Astrocyte of the cerebellum (primary cell): ENCODE results near the gene PRCP.

Source experiments
- DNase-seq: peaks from one replicate; pipeline ENCODE4 v3.0.0-alpha.2; 2011; ENCODE audit warnings: low read depth
- H3K4me3 ChIP-seq: 2 replicates; pipeline ENCODE4 v1.5.1; 2011; ENCODE audit warnings: mild to moderate bottlenecking, low read depth, low read length, moderate library complexity
- in situ Hi-C: cut with HindIII; loops from 2 replicates; pipeline ENCODE4 v1.10.0; 2017; ENCODE audit warnings: low sequenced_read_pairs
- TF ChIP-seq, protein P1 (sequence below): IDR thresholded peaks from 2 replicates; pipeline ENCODE4 v1.5.1; 2012; ENCODE audit warnings: low read length, low read depth, moderate library complexity, mild to moderate bottlenecking; ENCODE audit errors: missing control alignments

PRCP gene

GRCh38 chr11:82864268-82864667, 36.0 kb downstream of the PRCP start:
- no peak overlapping the region for H3K4me3 ChIP-seq
- TF ChIP-seq, protein P1, sequence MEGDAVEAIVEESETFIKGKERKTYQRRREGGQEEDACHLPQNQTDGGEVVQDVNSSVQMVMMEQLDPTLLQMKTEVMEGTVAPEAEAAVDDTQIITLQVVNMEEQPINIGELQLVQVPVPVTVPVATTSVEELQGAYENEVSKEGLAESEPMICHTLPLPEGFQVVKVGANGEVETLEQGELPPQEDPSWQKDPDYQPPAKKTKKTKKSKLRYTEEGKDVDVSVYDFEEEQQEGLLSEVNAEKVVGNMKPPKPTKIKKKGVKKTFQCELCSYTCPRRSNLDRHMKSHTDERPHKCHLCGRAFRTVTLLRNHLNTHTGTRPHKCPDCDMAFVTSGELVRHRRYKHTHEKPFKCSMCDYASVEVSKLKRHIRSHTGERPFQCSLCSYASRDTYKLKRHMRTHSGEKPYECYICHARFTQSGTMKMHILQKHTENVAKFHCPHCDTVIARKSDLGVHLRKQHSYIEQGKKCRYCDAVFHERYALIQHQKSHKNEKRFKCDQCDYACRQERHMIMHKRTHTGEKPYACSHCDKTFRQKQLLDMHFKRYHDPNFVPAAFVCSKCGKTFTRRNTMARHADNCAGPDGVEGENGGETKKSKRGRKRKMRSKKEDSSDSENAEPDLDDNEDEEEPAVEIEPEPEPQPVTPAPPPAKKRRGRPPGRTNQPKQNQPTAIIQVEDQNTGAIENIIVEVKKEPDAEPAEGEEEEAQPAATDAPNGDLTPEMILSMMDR: peak; percentile 82
- DNase-seq: peak; percentile 13
- in situ Hi-C loops: loop anchor here (25.0 kb wide), 1 partner anchor 948 kb away; no protein-coding TSS in a partner anchor

- no peak for DNase-seq
- in situ Hi-C loops: loop anchor here (25.0 kb wide), 1 partner anchor 949 kb away; no protein-coding TSS in a partner anchor
- H3K4me3 ChIP-seq: no peak overlapping the region
- TF ChIP-seq, protein P1: no peak
Measured at GRCh38 chr11:82863209-82863608, 37.0 kb downstream of the PRCP start.

- TF ChIP-seq, protein P1: no peak
- no peak for DNase-seq
- H3K4me3 ChIP-seq: no peak overlapping the region
- in situ Hi-C loops: loop anchor here (25.0 kb wide), 1 partner anchor 950 kb away; no protein-coding TSS in a partner anchor
Measured at GRCh38 chr11:82862379-82862778, 37.9 kb downstream of the PRCP start.

DNA sequence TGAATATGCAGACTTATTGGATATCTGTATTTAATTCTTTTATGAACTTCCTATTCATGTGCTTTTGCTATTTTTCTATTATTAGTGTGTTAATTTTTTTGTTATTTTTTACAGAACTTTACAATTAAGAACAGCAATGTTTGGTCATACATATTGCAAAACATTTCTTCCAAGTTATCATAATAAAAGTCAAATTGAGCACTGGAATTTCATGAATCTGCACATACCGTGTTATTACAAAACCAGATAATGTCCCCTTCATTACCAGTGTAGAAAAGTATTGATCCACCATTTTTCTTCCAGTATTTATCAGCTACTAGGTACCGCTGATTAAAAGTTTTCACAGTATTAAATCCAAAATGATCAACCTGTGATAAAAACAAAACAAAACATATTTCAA, 40.5 kb downstream of the PRCP start:
- DNase-seq: no peak
- TF ChIP-seq, protein P1: no peak
- in situ Hi-C loops: loop anchor here (25.0 kb wide), 1 partner anchor 953 kb away; no protein-coding TSS in a partner anchor
- H3K4me3 ChIP-seq: no peak overlapping the region

GRCh38 chr11:82858556-82859091, 41.6 kb downstream of the PRCP start:
- TF ChIP-seq, protein P1: no peak
- in situ Hi-C loops: loop anchor here (25.0 kb wide), 1 partner anchor 954 kb away; no protein-coding TSS in a partner anchor
- H3K4me3 ChIP-seq: no peak overlapping the region
- peak; percentile 37 for DNase-seq

DNA sequence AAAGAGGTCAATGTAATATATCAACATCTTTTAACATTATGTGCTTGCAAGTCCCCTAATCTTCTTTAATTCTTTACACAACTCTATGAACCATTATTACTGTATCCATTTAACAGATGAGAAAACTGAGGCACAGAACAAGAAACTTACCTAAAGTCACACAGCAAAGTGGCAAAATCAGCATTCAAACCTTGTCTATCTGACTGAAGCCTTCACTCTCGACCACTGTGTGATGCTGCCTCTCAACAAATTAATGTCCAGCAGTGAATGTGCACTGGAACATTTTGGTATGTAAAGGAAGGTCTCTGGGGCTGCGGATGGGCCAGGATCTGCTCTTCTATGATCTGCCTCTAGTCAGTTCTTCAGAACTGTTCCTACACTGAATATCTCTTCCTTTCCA, 42.1 kb downstream of the PRCP start:
- TF ChIP-seq, protein P1: no peak
- no peak for DNase-seq
- no peak overlapping the region for H3K4me3 ChIP-seq
- in situ Hi-C loops: loop anchor here (25.0 kb wide), 1 partner anchor 954 kb away; no protein-coding TSS in a partner anchor
